ENCODE data around the gene CTBP2.

CTBP2 gene

GRCh38 chr10:124977648-124978375, 182.6 kb downstream of the CTBP2 start:
- no peak for DNase-seq (ENCODE audit: extremely low spot score)
- ChIA-PET CTCF (interaction anchor here (1.3 kb wide), 1 partner anchor 36 kb away, joined by 3 read pairs; the partner anchor contains the start of gene ZRANB1), POLR2A (interaction anchor here (0.7 kb wide), 1 partner anchor 546 kb away, joined by 4 read pairs; no protein-coding TSS in a partner anchor)
- no peak for TF ChIP-seq CTCF (IDR thresholded peaks at IDR 0.05; ENCODE audit: control extremely low read depth, extremely low read depth, low read depth, missing control alignments)

- DNase-seq (ENCODE audit: extremely low spot score), result no peak
- TF ChIP-seq CTCF (IDR thresholded peaks at IDR 0.05; ENCODE audit: control extremely low read depth, extremely low read depth, low read depth, missing control alignments), result no peak
- POLR2A ChIA-PET, result interaction anchor here (0.7 kb wide), 1 partner anchor 545 kb away, joined by 4 read pairs; no protein-coding TSS in a partner anchor
- CTCF ChIA-PET, result interaction anchor here (1.3 to 3.4 kb wide), 2 partner anchors 15 to 36 kb away, joined by 3 to 17 read pairs; partner anchors contain the start of gene ZRANB1
These were observed 183.2 kb downstream of the CTBP2 start for GRCh38 chr10:124977161-124977560.

- no peak for DNase-seq (ENCODE audit: extremely low spot score)
- CTCF ChIA-PET, result interaction anchor here (1.3 to 3.4 kb wide), 2 partner anchors 16 to 61 kb away, joined by 3 to 17 read pairs; no protein-coding TSS in a partner anchor
- TF ChIP-seq CTCF (IDR thresholded peaks at IDR 0.05; ENCODE audit: control extremely low read depth, extremely low read depth, low read depth, missing control alignments), result no peak
- POLR2A ChIA-PET, result interaction anchor here (0.8 kb wide), 1 partner anchor 314 kb away, joined by 3 read pairs; no protein-coding TSS in a partner anchor
These were observed 184.3 kb downstream of the CTBP2 start for GRCh38 chr10:124975977-124976514.

- TF ChIP-seq CTCF (IDR thresholded peaks at IDR 0.05; ENCODE audit: control extremely low read depth, extremely low read depth, low read depth, missing control alignments), result no peak
- DNase-seq (ENCODE audit: extremely low spot score), result no peak
- ChIA-PET CTCF (interaction anchor here (1.0 to 3.4 kb wide), 2 partner anchors 16 to 18 kb away, joined by 3 to 17 read pairs; no protein-coding TSS in a partner anchor), POLR2A (no interaction called here)
These were observed 186.2 kb downstream of the CTBP2 start for GRCh38 chr10:124974131-124974530.

GRCh38 chr10:124972637-124973036, 187.7 kb downstream of the CTBP2 start:
- CTCF ChIA-PET, result interaction anchor here (1.2 to 4.9 kb wide), 3 partner anchors 13 to 444 kb away, joined by 3 to 24 read pairs (median 20); no protein-coding TSS in a partner anchor
- POLR2A ChIA-PET, result no interaction called here
- TF ChIP-seq CTCF (IDR thresholded peaks at IDR 0.05; ENCODE audit: control extremely low read depth, extremely low read depth, low read depth, missing control alignments), result no peak
- no peak for DNase-seq (ENCODE audit: extremely low spot score)

GRCh38 chr10:124971276-124971675, 189.1 kb downstream of the CTBP2 start:
- no peak for DNase-seq (ENCODE audit: extremely low spot score)
- ChIA-PET CTCF (interaction anchor here (1.0 to 4.9 kb wide), 4 partner anchors 12 to 34 kb away, joined by 3 to 24 read pairs (median 12); no protein-coding TSS in a partner anchor), POLR2A (interaction anchor here (1.0 kb wide), 1 partner anchor 12 kb away, joined by 3 read pairs; no protein-coding TSS in a partner anchor)
- no peak for TF ChIP-seq CTCF (IDR thresholded peaks at IDR 0.05; ENCODE audit: control extremely low read depth, extremely low read depth, low read depth, missing control alignments)

Data from GM10248 (cell line).